GM18519 (cell line): Measurements from ENCODE around the gene CANT1.
"Not testable (repeated sequence)": the region's sequence is repeated elsewhere in the genome, so short reads cannot be mapped to it uniquely, and the experiment has no call there.

ENCODE experiments used
- ATAC-seq: cut with Tn5 transposase; IDR thresholded peaks from one replicate; pipeline ENCODE4 v1.9.1; 2021; ENCODE audit warnings: mild to moderate bottlenecking, moderate library complexity; ENCODE audit not compliant: unreplicated experiment, low FRiP score

The CANT1 gene

GRCh38 chr17:79028496-79029326, 19.1 kb upstream of the CANT1 start:
- ATAC-seq, result no peak

- no peak for ATAC-seq
Measured at GRCh38 chr17:79027925-79028491, 18.4 kb upstream of the CANT1 start.

- no peak for ATAC-seq
Measured at GRCh38 chr17:79027274-79027924, 17.8 kb upstream of the CANT1 start.

GRCh38 chr17:79026376-79027273, 17.1 kb upstream of the CANT1 start:
- no peak for ATAC-seq

GRCh38 chr17:79024901-79025737, 15.6 kb upstream of the CANT1 start:
- no peak for ATAC-seq

GRCh38 chr17:79023886-79024771, 14.6 kb upstream of the CANT1 start, which contains the start of gene C1QTNF1:
C1QTNF1 (plus strand) TSS chr17:79024169; CDS start chr17:79043969, 19,800 bp downstream.
- no peak for ATAC-seq

- no peak for ATAC-seq
Measured at GRCh38 chr17:79023180-79023705, 13.7 kb upstream of the CANT1 start.

GRCh38 chr17:79022507-79022991, 13.0 kb upstream of the CANT1 start:
- ATAC-seq, result no peak

GRCh38 chr17:79021929-79022328, 12.4 kb upstream of the CANT1 start:
- not testable (repeated sequence) for ATAC-seq

GRCh38 chr17:79020631-79021301, 11.2 kb upstream of the CANT1 start:
- ATAC-seq, result no peak

GRCh38 chr17:79019632-79020584, 10.3 kb upstream of the CANT1 start:
- ATAC-seq, result no peak

- ATAC-seq, result no peak
Measured at GRCh38 chr17:79019261-79019631, 9.7 kb upstream of the CANT1 start.

GRCh38 chr17:79018370-79018695, 8.8 kb upstream of the CANT1 start:
- ATAC-seq, result no peak

GRCh38 chr17:79017546-79018369, 8.2 kb upstream of the CANT1 start:
- ATAC-seq, result no peak

GRCh38 chr17:79014158-79014758, 4.7 kb upstream of the CANT1 start:
- ATAC-seq, result no peak
